HT1080 (cell line): Measurements from ENCODE around the gene FKBP1B. TPM values are rescaled to one million over a fixed set of nuclear protein-coding genes. Genes with fewer than 3 reads are reported as not detected.
"Not testable (repeated sequence)": the region's sequence is repeated elsewhere in the genome, so short reads cannot be mapped to it uniquely, and the experiment has no call there.

Source experiments
- DNase-seq: peaks from one replicate; pipeline ENCODE4 v3.0.0-alpha.2; 2015; ENCODE audit warnings: low read depth
- total RNA-seq: library from RNA; depleted of rRNA; stranded (reverse); fragments of >200 nt; shearing (Covaris generic); gene quantifications from 2 replicates; pipeline ENCODE4 v1.2.3, GENCODE V29; 2014

The FKBP1B gene
- total RNA-seq, 1 experiment from 2014 or later = 0.56 TPM

- no peak for DNase-seq
Measured at GRCh38 chr2:24022324-24022974, 27.1 kb upstream of the FKBP1B start.

- no peak for DNase-seq
Measured at GRCh38 chr2:24022975-24023575, 26.5 kb upstream of the FKBP1B start.

- DNase-seq = no peak
Measured at GRCh38 chr2:24024018-24024417, 25.5 kb upstream of the FKBP1B start.

- no peak for DNase-seq
Measured at GRCh38 chr2:24024996-24025663, 24.4 kb upstream of the FKBP1B start.

GRCh38 chr2:24026233-24026632 lies 23.3 kb upstream of the FKBP1B start:
- DNase-seq = no peak

- no peak for DNase-seq
Measured at GRCh38 chr2:24038786-24039499, 10.6 kb upstream of the FKBP1B start.

- no peak for DNase-seq
Measured at GRCh38 chr2:24040511-24040910, 9.0 kb upstream of the FKBP1B start.

GRCh38 chr2:24043133-24043532 lies 6.4 kb upstream of the FKBP1B start:
- DNase-seq = not testable (repeated sequence)

- DNase-seq = no peak
Measured at GRCh38 chr2:24045511-24046508, 3.7 kb upstream of the FKBP1B start.

GRCh38 chr2:24046599-24046929 lies 3.0 kb upstream of the FKBP1B start:
- DNase-seq = no peak

- DNase-seq = peak; percentile 99
Measured at GRCh38 chr2:24046930-24047702, 2.4 kb upstream of the FKBP1B start, which contains the start of gene WDCP. TSS of gene WDCP (minus strand) at chr2:24047391. CDS start at chr2:24039494, 7,897 bp downstream.

GRCh38 chr2:24047703-24048033 lies 1.9 kb upstream of the FKBP1B start:
- no peak for DNase-seq

GRCh38 chr2:24048769-24049484 lies 614 bp upstream of the FKBP1B start:
- peak; percentile 21 for DNase-seq

GRCh38 chr2:24050041-24050979 lies 769 bp downstream of the FKBP1B start:
- DNase-seq = no peak

GRCh38 chr2:24051833-24052232 lies 2.3 kb downstream of the FKBP1B start:
- no peak for DNase-seq

GRCh38 chr2:24052951-24053350 lies 3.4 kb downstream of the FKBP1B start:
- no peak for DNase-seq

GRCh38 chr2:24054366-24055010 lies 4.9 kb downstream of the FKBP1B start:
- no peak for DNase-seq

- DNase-seq = no peak
Measured at GRCh38 chr2:24055750-24056149, 6.2 kb downstream of the FKBP1B start.
